HG02642 (cell line): ENCODE data around the gene LRRC18.

Experiments
- ATAC-seq: cut with Tn5 transposase; IDR thresholded peaks from one replicate; pipeline ENCODE4 v1.9.1; 2021; ENCODE audit warnings: mild to moderate bottlenecking; ENCODE audit not compliant: unreplicated experiment, poor library complexity

Gene LRRC18

DNA sequence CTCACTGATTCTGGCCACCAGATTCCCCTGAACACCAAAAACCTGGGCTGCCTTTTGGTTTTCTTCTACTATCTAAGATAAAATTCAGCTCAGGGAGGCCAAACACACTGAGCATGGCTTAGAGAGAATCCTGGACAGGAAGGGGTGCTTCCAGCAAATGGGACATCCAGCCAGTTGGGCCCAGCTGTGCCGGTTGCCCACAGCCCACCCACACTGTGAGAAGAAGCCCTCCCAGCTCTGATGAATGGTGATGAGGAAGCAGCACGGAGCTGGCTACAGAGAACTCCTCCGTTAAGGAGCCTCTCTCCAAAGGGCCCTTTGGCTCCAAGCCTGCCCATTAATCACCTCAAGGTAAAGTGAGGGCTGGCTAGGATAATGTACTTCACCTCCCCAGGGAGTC lies 15.9 kb downstream of the LRRC18 start:
- no peak for ATAC-seq

DNA sequence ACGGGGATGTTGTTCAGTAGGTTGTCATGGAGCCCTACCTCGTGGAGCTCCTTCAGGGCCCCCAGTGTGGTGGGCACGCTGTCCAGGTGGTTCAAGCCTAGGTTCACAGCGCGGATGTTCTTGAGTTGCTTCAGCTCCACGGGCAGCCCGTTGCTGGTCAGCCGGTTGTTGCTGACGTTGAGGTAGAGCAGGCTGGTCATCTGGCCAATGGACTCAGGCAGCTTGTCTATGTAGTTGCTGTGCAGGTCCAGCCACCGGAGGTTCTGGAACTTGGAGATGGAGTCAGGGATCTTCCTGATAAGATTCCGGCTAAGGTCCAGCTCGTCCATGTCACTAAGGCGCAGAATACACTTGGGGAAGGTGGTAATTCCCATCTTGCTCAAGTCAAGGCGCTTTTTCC lies 26.0 kb downstream of the LRRC18 start:
- no peak for ATAC-seq

DNA sequence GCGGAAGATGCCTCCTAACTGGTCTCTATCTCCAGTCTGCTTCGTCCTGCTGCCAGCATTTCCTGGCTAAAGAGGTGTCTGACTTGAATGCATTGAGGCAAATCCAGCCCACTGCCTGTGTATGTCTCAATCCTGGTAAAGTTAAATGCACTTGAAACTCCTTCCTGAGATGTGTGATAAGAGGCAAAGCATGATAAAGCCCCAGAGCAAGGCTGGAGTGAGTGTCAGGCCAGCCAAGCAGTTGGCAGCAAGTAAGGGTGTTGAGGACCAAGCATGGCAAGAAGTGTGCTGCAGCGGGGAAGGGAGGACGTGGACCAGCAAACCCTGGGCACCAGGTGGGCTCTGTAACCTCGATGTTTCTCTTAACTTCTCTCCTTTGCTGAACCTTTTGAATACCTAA lies 29.1 kb downstream of the LRRC18 start:
- ATAC-seq = no peak

DNA sequence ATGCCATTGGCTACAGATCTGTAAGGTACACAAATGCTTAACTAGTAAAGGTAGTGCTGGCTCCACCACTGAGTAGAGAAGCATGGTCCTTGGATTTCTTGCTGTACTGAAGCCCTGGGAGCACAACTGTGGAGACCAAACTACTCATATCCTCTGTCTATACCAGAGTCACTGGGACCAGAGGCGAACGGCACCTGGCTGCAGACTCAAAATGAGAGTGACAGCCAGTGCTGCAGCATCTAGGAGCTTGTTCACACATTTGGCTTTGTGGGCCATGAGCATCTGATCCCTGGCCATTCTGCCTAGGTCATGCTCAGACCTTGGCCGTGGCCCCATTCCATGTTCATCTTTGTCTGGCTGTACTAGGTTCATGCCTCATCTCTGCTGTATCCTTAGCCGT lies 31.9 kb downstream of the LRRC18 start:
- no peak for ATAC-seq

GRCh38 chr10:48906841-48907240 lies 32.8 kb downstream of the LRRC18 start:
- no peak for ATAC-seq

- ATAC-seq = no peak
Observed at GRCh38 chr10:48905311-48905710, 34.3 kb downstream of the LRRC18 start.

- ATAC-seq = no peak
Observed at GRCh38 chr10:48904861-48905260, 34.8 kb downstream of the LRRC18 start.

- no peak for ATAC-seq
Observed at GRCh38 chr10:48903151-48903550, 36.5 kb downstream of the LRRC18 start.

- no peak for ATAC-seq
Observed at GRCh38 chr10:48902096-48902495, 37.5 kb downstream of the LRRC18 start.

DNA sequence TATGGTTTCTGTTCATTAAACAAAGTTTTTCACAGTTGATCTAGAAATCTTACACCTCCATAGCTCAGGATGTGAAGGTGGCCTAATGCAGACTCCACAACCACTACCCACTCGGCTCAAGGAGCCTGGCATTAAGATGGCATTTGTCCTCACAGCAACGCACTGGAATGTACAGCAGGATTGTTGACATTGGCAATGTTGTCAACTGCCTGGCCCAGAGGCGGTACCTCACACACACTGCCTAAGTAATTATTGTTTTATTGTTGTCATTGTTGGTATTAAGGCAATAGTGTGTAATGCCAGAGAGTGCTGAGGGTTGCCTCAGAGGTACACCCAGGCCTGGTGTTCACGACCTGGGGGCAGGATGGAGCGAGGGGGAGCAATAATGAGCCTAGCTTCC lies 38.3 kb downstream of the LRRC18 start:
- no peak for ATAC-seq

DNA sequence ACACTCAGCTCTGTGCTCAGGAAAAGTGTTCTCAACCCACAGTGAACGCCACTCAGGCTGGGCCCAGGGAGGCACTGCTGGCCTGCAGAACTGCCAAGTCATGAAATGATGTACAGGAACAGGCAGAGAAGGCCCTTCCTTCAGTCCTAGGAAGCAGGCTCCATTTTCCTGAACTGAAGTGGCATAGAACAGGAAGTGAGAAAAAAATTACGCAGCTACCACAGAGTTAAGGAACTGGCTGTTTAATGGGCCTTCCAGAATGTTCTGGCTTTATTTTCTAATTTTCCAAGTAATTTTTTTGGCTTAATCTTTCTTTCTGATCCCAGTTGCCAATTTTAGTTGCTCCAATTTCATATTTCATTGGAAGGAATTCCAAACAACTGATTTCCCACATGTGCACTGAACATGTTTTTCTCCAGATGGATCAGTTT lies 39.3 kb downstream of the LRRC18 start:
- ATAC-seq = no peak

GRCh38 chr10:48899781-48900180 lies 39.9 kb downstream of the LRRC18 start:
- no peak for ATAC-seq

DNA sequence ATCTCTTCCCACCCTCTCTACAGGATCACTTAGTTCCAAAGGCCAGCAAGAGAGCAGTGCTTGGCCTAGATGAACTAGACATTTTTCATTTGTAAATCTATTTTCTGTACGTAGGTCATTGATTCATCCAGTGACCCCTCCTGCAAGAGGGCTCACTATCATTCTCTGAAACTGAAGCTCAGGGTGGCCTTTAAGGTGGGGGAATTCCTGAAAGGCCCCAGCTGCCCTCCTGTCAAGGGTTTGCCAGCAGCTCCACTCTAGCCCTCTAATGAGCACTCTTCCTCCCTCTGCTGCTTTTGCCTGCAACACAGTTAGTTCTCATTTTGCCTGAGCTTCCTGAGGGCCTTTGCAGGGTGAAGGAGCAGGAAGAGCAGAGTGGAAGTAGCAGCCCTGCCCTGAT lies 41.2 kb downstream of the LRRC18 start:
- ATAC-seq = no peak

- no peak for ATAC-seq
Observed at GRCh38 chr10:48897441-48897790, 42.2 kb downstream of the LRRC18 start.

DNA sequence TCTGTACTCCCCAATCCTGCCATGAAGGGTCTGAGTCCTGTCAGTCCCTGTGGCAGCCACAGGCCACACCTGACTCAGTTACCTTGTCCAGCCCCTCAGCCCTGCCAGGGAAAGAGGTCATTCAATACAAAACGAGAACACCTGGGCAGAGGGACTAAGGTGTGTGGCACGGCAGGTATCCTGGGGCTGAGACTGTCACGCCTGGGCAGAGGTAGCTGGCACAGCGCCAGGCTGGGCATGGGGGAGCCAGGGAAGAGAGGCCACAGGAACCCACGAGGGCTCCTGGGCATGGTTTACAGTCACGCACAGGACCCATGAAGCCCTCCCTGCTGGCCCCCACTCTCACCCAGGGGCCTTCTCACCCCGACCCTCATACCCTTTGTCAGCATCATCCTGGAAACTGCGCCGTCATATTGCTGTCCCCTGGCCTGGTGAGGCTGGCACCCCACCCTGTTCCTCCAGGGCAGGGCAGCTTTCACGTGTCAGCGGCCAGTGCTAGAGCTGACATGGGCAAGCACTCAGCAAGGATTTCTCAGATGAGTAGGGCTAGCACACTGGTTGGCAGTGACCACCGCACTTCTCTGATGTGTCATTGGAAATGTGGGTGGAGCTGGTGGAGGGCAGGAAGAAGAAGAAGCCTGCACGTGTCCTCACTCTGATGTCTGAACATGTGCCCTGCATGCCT lies 42.7 kb downstream of the LRRC18 start:
- ATAC-seq = no peak

DNA sequence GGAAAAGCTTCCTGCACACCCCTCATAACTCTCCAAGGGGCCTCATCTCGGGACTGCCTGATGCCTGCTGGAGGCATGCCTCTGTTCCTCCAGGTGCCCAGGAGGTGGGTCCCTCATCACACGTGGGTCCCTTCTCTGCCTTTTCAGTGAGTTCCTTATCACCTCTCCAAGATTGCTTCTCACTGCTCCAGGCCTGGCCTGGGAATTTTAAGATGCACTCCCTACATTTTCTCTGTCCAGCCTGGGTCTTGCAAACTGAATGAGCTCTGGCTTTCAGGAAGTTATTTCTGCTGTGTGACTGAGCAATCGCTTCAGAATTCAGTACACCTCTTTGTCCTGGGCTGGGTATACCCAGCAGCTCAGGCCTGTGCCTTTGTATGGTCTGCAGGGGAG lies 43.8 kb downstream of the LRRC18 start:
- no peak for ATAC-seq

- ATAC-seq = no peak
Observed at GRCh38 chr10:48894911-48895802, 44.5 kb downstream of the LRRC18 start.

- ATAC-seq = no peak
Observed at GRCh38 chr10:48890888-48891850, 48.5 kb downstream of the LRRC18 start.

GRCh38 chr10:48887982-48888381 lies 51.7 kb downstream of the LRRC18 start:
- ATAC-seq = no peak

DNA sequence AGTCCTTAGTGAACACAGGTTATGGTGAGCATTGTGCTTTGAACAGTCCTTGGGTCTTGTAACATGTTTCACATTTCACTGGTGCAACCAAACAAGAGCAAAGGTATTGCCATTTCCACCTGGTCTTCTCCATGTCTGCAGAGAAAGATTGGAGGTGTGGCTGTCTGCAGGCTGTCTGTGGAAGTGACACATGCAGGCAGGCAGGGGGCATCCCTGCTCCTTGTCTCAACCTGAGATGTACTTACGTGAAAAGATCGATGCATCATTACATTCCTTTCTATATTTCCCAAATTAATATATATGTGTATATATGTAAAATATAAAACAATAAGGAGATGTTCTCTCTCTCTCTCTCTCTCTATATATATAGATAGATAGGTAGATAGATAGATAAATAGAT lies 54.3 kb downstream of the LRRC18 start:
- ATAC-seq = no peak
